Measurements from ENCODE around the gene PLCG2. TPM values are rescaled to one million over a fixed set of nuclear protein-coding genes. Genes with fewer than 3 reads are reported as not detected.

Gene PLCG2
- total RNA-seq, 2 experiments from 2014 or later = 13.5 to 15.2 TPM

DNA sequence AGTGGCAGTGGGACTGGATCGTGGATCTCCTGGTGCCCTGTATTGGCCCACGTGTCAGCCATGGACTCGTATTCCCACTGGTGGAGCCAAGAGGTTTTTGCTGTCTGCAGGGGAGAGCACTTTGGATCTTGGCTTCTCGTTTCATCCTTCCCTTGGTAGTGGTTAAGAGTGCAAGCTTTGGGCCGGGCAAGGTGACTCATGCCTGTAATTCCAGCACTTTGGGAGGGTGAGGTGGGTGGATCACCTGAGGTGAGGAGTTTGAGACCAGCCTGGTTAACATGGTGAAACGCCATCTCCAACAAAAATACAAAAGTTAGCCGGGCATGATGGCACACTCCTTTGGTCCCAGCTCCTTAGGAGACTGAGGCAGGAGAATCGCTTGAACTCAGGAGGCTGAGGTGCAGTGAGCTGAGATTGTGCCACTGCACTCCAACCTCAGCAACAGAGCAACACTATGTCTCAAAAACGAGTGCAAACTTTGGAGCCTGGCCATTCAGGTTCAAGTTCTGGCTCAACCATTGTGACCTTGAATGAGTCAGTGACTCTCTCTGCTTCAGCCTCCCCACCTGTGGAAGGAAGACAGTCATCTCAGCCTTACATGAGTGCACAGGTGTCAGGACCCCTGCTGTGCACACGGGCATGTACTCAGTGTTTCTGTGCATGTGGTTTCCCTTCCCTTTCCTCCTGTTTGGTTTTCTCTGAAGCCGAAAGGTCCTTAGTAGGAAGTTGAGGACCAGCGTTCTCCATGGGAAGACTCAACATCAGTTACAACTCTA, 57.4 kb downstream of the PLCG2 start:
- no peak overlapping the region for H3K4me3 Mint-ChIP-seq
- peaks cover 20% of the 10 kb centered on the region for H3K4me1 Mint-ChIP-seq
- no peak overlapping the region for H3K27ac Mint-ChIP-seq
- H3K27me3 Mint-ChIP-seq = peaks cover 6% of the 10 kb centered on the region
- ATAC-seq (ENCODE audit: low read depth) (no peak), DNase-seq (no peak)
- H3K36me3 Mint-ChIP-seq = no peaks in the 10 kb centered on the region
- POLR2A ChIA-PET = no interaction called here
- no peaks in the 10 kb centered on the region for H3K9me3 Mint-ChIP-seq

DNA sequence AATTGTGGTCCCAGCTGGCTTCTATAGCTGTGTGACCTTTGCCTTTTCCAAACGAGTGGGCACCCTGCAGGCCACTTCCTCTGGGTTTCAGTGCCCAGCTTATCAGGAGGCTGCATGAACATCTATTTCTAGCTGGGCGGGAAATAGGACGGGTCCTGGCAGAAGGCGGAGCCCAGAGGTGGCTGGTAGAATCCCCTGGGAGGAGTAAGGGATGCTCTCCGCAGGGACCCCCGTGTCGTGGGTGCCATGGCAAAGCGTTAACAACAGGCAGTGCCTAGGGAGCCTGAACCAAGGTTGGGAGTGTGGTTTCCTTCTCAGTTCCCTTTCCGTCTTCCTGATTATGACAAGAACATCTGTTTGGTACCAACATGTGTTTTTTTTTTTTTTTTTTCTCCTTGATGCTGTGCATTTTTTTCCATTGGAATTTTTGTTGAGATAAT, 58.2 kb downstream of the PLCG2 start:
- Mint-ChIP-seq H3K27me3 (peaks cover 7% of the 10 kb centered on the region), H3K36me3 (no peaks in the 10 kb centered on the region), H3K27ac (no peak overlapping the region), H3K4me1 (peaks cover 13% of the 10 kb centered on the region), H3K9me3 (no peaks in the 10 kb centered on the region), H3K4me3 (no peak overlapping the region)
- ATAC-seq (ENCODE audit: low read depth) (no peak), DNase-seq (no peak)
- POLR2A ChIA-PET = no interaction called here

DNA sequence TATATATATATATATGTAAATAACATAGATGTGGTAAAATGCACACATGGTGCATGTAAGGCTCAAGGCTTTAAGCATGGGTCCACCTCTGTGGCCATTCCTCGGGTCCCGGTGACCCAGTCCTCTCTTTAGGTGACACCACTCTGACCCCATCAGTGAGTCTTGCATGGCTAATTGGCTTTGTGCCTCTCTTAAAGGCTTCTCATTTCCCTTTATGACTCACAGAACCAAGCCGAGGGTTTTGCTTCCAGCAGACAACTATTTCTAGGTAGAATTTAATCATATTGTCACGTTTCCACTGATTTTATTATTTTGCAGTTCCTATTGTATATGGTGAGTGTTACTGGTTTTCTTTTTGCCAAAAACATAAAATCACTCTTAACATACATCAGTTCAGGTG, 59.7 kb downstream of the PLCG2 start:
- ATAC-seq (ENCODE audit: low read depth) (no peak), DNase-seq (no peak)
- Mint-ChIP-seq H3K27ac (no peak overlapping the region), H3K4me3 (no peak overlapping the region), H3K36me3 (no peaks in the 10 kb centered on the region), H3K9me3 (no peaks in the 10 kb centered on the region), H3K27me3 (peaks cover 12% of the 10 kb centered on the region), H3K4me1 (peaks cover 17% of the 10 kb centered on the region)
- POLR2A ChIA-PET = no interaction called here

DNA sequence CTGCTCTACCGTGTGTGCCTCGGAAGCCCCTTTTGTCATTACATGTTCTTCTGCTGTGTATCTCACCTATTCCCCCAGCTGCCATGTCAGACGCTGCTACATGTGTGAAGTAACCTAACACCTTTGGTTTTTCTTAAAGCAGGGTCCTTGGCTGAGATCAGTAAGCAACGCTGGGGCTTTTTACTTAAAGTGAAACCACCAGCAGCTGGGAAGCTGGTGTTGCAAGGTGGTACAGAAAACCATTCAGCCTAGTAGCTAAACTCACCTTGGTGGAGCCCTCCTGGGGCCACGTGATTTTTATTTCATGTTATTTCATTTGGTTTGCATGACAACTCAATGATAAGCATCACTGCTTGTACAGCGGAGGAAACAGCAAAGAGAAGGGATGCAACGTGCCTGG, 62.6 kb downstream of the PLCG2 start:
- H3K27ac Mint-ChIP-seq = no peak overlapping the region
- POLR2A ChIA-PET = interaction anchor here (0.5 kb wide), 1 partner anchor 14 kb away, joined by 4 read pairs; no protein-coding TSS in a partner anchor
- H3K4me1 Mint-ChIP-seq = peaks cover 13% of the 10 kb centered on the region
- peaks cover 12% of the 10 kb centered on the region for H3K27me3 Mint-ChIP-seq
- no peaks in the 10 kb centered on the region for H3K36me3 Mint-ChIP-seq
- DNase-seq = no peak
- peak; percentile 55 for ATAC-seq (ENCODE audit: low read depth)
- H3K4me3 Mint-ChIP-seq = no peak overlapping the region
- no peaks in the 10 kb centered on the region for H3K9me3 Mint-ChIP-seq

DNA sequence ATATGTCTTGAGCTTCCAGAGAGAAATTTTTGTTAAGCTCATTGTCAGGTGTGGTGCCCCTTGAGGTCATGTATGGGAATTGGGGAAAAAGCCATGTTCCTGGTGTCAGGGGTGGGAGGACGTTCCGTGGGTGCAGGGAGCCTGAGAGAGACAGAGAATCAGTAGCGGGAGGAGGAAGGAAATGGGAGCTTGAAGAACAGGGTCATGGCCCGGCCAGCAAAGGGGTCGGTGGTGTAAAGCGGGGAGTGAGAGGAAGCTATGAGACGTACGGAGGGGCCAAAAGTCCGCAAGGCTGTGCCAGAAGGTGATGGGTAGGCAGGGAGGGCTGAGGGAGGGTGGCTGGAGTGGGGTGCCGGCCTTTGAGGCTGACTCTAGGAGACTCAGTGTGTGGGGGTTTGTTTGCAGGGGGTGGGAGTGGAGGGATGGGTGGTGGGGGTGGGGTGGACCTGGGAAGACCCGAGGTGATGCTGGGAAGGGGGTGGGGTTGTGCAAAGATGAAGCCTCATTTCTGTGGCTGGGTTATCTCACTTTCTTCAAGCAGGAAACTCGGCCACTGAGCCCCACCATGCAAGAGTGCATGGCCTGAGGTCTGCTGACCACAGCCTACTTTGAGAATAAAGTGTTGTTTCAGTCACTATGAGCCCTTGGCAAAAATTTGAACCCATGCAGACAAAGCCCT, 63.6 kb downstream of the PLCG2 start:
- H3K36me3 Mint-ChIP-seq = no peaks in the 10 kb centered on the region
- peak overlapping the region; percentile 1 for H3K27ac Mint-ChIP-seq
- H3K4me1 Mint-ChIP-seq = peaks cover 11% of the 10 kb centered on the region
- H3K9me3 Mint-ChIP-seq = no peaks in the 10 kb centered on the region
- DNase-seq = no peak
- POLR2A ChIA-PET = interaction anchor here (1.0 kb wide), 1 partner anchor 34 kb away, joined by 3 read pairs; no protein-coding TSS in a partner anchor
- H3K27me3 Mint-ChIP-seq = peaks cover 12% of the 10 kb centered on the region
- H3K4me3 Mint-ChIP-seq = peak overlapping the region; percentile 35
- no peak for ATAC-seq (ENCODE audit: low read depth)

DNA sequence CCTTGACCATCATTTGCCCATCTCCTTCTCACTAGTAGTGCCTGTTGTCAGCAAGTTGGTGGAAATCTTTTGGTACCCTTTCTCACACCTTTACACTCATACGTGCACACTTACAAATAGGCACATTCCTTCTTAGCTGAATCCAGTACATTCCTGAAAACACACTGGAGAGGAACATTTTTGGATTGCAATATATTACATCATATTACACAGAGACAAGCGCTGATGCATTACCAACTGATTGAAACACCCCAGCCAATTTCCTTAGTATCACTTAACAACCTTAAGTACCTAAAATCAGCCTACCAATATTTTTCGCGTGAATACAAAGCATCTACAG, 64.1 kb downstream of the PLCG2 start:
- no peak overlapping the region for H3K27ac Mint-ChIP-seq
- no peaks in the 10 kb centered on the region for H3K9me3 Mint-ChIP-seq
- no peak for ATAC-seq (ENCODE audit: low read depth)
- peaks cover 11% of the 10 kb centered on the region for H3K27me3 Mint-ChIP-seq
- H3K36me3 Mint-ChIP-seq = no peaks in the 10 kb centered on the region
- no peak overlapping the region for H3K4me3 Mint-ChIP-seq
- DNase-seq = no peak
- POLR2A ChIA-PET = interaction anchor here (1.0 kb wide), 1 partner anchor 34 kb away, joined by 3 read pairs; no protein-coding TSS in a partner anchor
- peaks cover 11% of the 10 kb centered on the region for H3K4me1 Mint-ChIP-seq

DNA sequence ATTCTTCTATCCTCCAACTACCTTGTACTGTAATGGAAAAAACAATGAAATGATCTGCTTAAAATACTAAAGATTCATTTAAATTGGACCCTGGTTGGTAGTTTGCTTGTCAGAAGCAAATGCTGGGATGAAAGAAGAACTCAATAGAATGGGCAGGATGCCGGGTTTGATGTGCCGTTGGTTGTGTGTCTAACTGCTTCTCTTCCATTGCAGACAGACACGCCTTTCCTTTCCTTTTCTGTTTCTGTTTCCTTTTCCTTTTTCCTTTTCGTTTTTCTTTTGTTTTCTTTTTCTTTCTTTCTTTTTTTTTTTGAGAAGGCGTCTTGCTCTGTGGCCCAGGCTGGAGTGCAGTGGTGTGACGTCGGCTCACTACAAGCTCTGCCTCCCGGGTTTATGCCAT, 64.6 kb downstream of the PLCG2 start:
- no peak for DNase-seq
- H3K4me1 Mint-ChIP-seq = peaks cover 11% of the 10 kb centered on the region
- H3K4me3 Mint-ChIP-seq = no peak overlapping the region
- no peak for ATAC-seq (ENCODE audit: low read depth)
- peaks cover 12% of the 10 kb centered on the region for H3K27me3 Mint-ChIP-seq
- H3K27ac Mint-ChIP-seq = no peak overlapping the region
- no peaks in the 10 kb centered on the region for H3K9me3 Mint-ChIP-seq
- H3K36me3 Mint-ChIP-seq = no peaks in the 10 kb centered on the region
- POLR2A ChIA-PET = no interaction called here

DNA sequence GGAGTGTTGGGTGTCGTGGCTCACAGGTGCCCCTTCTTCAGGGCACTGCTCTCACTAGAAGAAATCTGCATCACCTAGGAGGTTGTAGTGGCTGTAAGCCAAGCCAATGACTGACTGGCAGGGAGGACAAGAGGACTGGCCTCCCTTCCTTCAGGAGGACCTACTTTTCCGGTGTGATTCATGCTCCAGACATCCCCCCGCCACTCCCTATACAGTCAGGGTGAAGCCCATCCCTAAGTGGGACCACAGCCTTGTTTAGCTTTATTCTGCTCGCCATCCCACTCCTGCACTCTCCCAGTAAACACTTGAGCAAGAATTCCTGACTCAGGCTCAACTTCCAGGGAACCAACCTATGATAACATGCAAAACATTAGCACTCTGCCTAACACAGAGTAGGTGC, 67.0 kb downstream of the PLCG2 start:
- Mint-ChIP-seq H3K4me3 (no peak overlapping the region), H3K27me3 (peaks cover 14% of the 10 kb centered on the region), H3K4me1 (peaks cover 11% of the 10 kb centered on the region), H3K36me3 (no peaks in the 10 kb centered on the region), H3K27ac (no peak overlapping the region), H3K9me3 (no peaks in the 10 kb centered on the region)
- ATAC-seq (ENCODE audit: low read depth) (no peak), DNase-seq (no peak)
- POLR2A ChIA-PET = no interaction called here

DNA sequence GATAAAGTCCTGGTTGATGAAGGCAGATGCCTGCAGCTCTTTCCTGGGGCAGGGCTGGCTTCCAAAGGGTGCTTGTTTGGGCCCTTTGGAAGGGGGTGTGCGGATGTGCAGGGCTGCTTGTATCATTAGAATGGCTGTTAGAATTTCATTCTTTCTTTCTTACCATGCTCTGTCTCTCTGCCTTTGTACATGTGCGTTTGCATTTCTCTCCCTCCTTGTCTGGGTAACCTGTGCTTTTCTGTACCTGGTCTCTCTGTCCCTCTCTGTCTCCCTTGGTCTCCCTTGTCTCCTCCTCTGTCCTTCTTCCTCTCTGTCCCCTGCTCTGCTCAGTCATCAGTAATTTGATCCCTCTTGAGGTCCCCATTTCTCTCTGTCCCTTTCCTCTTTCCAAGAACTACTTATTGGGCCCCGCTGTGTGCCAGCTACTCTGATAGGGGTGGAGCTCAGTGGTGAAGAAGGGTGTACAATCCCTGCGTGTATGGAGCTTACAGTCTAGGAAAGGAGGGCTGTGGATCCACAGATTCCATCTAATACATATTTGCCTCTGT, 69.3 kb downstream of the PLCG2 start:
- no peak for DNase-seq
- peaks cover 2% of the 10 kb centered on the region for H3K4me1 Mint-ChIP-seq
- no peaks in the 10 kb centered on the region for H3K9me3 Mint-ChIP-seq
- no peak for ATAC-seq (ENCODE audit: low read depth)
- POLR2A ChIA-PET = no interaction called here
- peaks cover 7% of the 10 kb centered on the region for H3K27me3 Mint-ChIP-seq
- no peak overlapping the region for H3K27ac Mint-ChIP-seq
- H3K4me3 Mint-ChIP-seq = no peak overlapping the region
- H3K36me3 Mint-ChIP-seq = no peaks in the 10 kb centered on the region

DNA sequence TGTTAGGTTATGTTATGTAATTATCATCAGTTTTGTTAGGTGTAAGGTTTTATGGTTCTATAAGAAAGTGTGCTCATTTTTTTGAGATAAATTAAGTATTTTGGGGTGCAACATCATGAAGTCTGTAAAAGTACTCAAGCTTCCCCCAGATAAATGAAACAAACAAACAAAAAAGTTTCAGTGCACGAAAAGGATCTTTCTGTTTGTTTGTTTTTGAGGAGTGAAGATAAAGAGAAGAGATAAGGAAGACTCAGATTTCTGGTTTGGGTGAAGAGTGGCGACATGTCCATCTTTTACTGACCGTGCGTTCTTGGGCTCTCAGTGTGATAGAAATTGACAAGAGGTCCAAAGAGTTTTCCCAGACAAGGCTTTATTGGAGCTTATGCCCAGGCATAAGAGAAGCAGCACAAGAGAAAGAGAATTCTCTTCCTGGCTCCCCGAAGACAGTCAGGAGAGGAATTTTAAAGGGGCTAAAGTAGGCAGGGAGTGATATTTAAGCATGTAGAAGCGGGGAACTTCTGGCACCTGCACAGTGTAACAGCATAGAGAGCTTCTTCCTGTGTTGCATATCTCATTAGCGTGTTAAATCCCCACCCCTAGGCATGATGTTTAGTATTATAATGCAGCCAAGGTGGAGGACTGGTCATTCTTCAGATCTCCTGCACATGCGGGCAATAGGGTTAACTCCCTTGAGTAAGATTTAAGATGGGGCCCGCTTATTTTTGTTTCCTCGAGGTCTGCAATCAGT, 71.3 kb downstream of the PLCG2 start:
- ATAC-seq (ENCODE audit: low read depth) (no peak), DNase-seq (no peak)
- POLR2A ChIA-PET = no interaction called here
- H3K36me3 Mint-ChIP-seq = no peaks in the 10 kb centered on the region
- H3K9me3 Mint-ChIP-seq = no peaks in the 10 kb centered on the region
- no peak overlapping the region for H3K27ac Mint-ChIP-seq
- H3K4me3 Mint-ChIP-seq = no peak overlapping the region
- H3K27me3 Mint-ChIP-seq = peaks cover 9% of the 10 kb centered on the region
- no peaks in the 10 kb centered on the region for H3K4me1 Mint-ChIP-seq

DNA sequence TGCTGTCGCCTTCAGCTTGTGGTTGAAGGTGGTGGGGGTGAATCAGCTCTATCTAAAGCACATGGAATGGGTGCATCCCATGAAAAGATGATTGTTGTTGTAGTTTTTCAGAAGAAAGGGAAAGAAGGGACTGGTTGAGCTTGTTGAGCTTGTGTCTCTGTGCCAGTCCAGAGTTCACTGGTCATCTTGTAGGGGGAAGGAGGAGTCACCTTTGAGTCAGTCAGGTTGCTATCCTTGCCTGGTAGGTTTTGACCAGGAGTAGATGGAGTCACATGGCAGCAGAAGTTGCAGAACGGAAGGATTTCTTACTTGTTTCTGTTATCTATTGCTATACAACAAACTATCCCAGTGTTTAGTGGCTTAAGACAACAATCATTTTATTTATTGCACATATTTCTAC, 73.3 kb downstream of the PLCG2 start:
- POLR2A ChIA-PET = no interaction called here
- Mint-ChIP-seq H3K4me3 (no peak overlapping the region), H3K27ac (no peak overlapping the region), H3K27me3 (peaks cover 7% of the 10 kb centered on the region), H3K36me3 (no peaks in the 10 kb centered on the region), H3K4me1 (no peaks in the 10 kb centered on the region), H3K9me3 (no peaks in the 10 kb centered on the region)
- ATAC-seq (ENCODE audit: low read depth) (no peak), DNase-seq (no peak)

DNA sequence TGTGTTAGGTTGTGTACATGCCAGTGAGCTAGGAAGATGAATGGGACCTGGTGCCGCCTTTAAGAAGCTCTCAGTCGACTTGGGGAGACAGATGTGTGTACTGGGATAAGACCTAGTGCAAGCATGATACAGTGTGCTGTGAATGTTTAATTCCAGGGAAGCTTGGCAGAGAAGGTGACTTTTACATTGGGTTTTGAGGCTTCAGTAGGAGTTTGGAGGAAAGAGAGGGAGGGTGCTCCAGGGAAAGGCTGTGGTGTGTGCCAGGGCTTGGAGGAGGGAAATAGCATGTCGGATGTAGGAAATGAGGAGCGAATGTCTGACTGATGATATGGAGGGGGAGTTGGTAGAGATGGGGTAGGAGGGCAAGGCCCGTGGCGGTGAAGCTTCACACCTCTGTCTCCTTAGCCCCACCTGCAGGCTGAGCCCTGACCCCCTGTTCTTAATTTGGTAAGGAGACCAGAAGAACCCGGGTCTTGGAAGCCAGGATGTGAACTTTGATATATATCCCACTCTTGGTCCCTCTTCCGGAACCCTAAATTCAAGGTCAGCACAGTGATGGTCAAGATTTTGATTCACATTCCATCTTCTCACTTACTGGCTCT, 76.6 kb downstream of the PLCG2 start:
- Mint-ChIP-seq H3K4me3 (no peak overlapping the region), H3K4me1 (no peaks in the 10 kb centered on the region), H3K36me3 (no peaks in the 10 kb centered on the region), H3K27ac (no peak overlapping the region), H3K27me3 (peaks cover 3% of the 10 kb centered on the region), H3K9me3 (no peaks in the 10 kb centered on the region)
- POLR2A ChIA-PET = interaction anchor here (0.7 kb wide), 2 partner anchors 14 to 66 kb away, joined by 3 to 4 read pairs; no protein-coding TSS in a partner anchor
- no peak for ATAC-seq (ENCODE audit: low read depth)
- no peak for DNase-seq

Measured in activated naive CD8-positive, alpha-beta T cell treated with anti-CD3 and anti-CD28 coated beads, Interleukin-2, amount 10 ng/mL, durations not matched to agents 7 days and 5 days (primary cell).